B cell (primary cell): ENCODE results near the gene COA8. TPM values are rescaled to one million over a fixed set of nuclear protein-coding genes. Genes with fewer than 3 reads are reported as not detected.

Experiments
- ATAC-seq: fragments of 200-7000 bp; cut with Tn5 transposase; one replicate; pipeline ENCODE4 v1.10.0; 2021; ENCODE audit warnings: low read depth, mild to moderate bottlenecking, moderate number of reproducible peaks, moderate library complexity
- CTCF ChIA-PET: fragments of 350-600 bp; sonication (Branson Sonifier 250); formaldehyde crosslinking; loops from one replicate; lab custom pipeline; 2021; ENCODE audit warnings: antibody characterized with exemption, inconsistent platforms; lab: Charles Lee
- POLR2A ChIA-PET: fragments of 350-600 bp; sonication (Branson Sonifier 250); formaldehyde crosslinking; loops from one replicate; lab custom pipeline; 2021; ENCODE audit warnings: antibody characterized with exemption; lab: Charles Lee
- DNase-seq: peaks from one replicate; pipeline ENCODE4 v3.0.0; 2013
- H2AFZ ChIP-seq: 2 replicates; pipeline ENCODE4 v1.6.1; 2012; ENCODE audit warnings: mild to moderate bottlenecking, low read depth, low read length; ENCODE audit not compliant: insufficient read depth, poor library complexity, severe bottlenecking
- H3K27ac ChIP-seq, 2 donors: 1 replicate in 1 of 2; 2 replicates in 1 of 2; pipeline ENCODE4 v1.5.1; 2012 to 2013; ENCODE audit warnings: low read length in 2 of 2, mild to moderate bottlenecking in 2 of 2, moderate library complexity in 1 of 2
- H3K27me3 ChIP-seq, 4 experiments: fragments of 200-600 bp in 1 of 4; sonication (generic) in 1 of 4; replicated peaks in 1 of 4; 1 replicate in 2 of 4; 2 replicates in 2 of 4; pipeline versions ENCODE4 v1.6.1 to v1.7.0; 2013 to 2016; ENCODE audit warnings: low read length in 3 of 4, mild to moderate bottlenecking in 2 of 4, mixed read lengths in 1 of 4, moderate library complexity in 1 of 4; ENCODE audit not compliant: insufficient read depth in 4 of 4, control insufficient read depth in 3 of 4; ENCODE audit errors: control extremely low read depth in 1 of 4
- H3K36me3 ChIP-seq, 2 experiments: replicated peaks in 1 of 2; 1 replicate in 1 of 2; 2 replicates in 1 of 2; pipeline versions ENCODE4 v1.6.1 to v1.7.1; 2013; ENCODE audit warnings: low read length in 1 of 2; ENCODE audit not compliant: insufficient read depth in 2 of 2, control insufficient read depth in 1 of 2; ENCODE audit errors: control extremely low read depth in 1 of 2, extremely low read depth in 1 of 2
- H3K4me1 ChIP-seq, 2 donors: fragments of 200-600 bp in 1 of 2; sonication (generic) in 1 of 2; 1 replicate in 1 of 2; 2 replicates in 1 of 2; pipeline versions ENCODE4 v1.5.1 to v1.6.1; 2013 to 2017; ENCODE audit warnings: low read length in 2 of 2; ENCODE audit not compliant: control insufficient read depth in 2 of 2, insufficient read depth in 2 of 2
- H3K4me2 ChIP-seq: replicated peaks from 2 replicates; pipeline ENCODE3; 2012; ENCODE audit warnings: mild to moderate bottlenecking, low read depth, low read length; ENCODE audit not compliant: poor library complexity, severe bottlenecking
- H3K4me3 ChIP-seq, 5 experiments: fragments of 200-600 bp in 1 of 5; sonication (generic) in 1 of 5; 1 replicate in 3 of 5; 2 replicates in 2 of 5; pipeline versions ENCODE4 v1.5.1 to v1.7.0; 2011 to 2016; ENCODE audit warnings: low read length in 4 of 5, mild to moderate bottlenecking in 4 of 5, low read depth in 2 of 5, control low read depth in 1 of 5, moderate library complexity in 1 of 5; ENCODE audit not compliant: insufficient read depth in 1 of 5; ENCODE audit errors: control extremely low read depth in 1 of 5, extremely low read depth in 1 of 5
- H3K79me2 ChIP-seq: fragments of 200-600 bp; sonication (generic); one replicate; pipeline ENCODE4 v1.6.0; 2016; ENCODE audit warnings: low read length; ENCODE audit not compliant: control insufficient read depth, insufficient read depth
- H3K9ac ChIP-seq: fragments of 200-600 bp; sonication (generic); 2 replicates; pipeline ENCODE4 v1.6.1; 2017; ENCODE audit warnings: mild to moderate bottlenecking, low read length, moderate library complexity
- H3K9me3 ChIP-seq, 3 donors: one replicate each; pipeline versions ENCODE4 v1.6.1 to v1.7.1; 2013; ENCODE audit warnings: low read length in 2 of 3; ENCODE audit not compliant: control insufficient read depth in 2 of 3, insufficient read depth in 1 of 3; ENCODE audit errors: control extremely low read depth in 1 of 3
- H4K20me1 ChIP-seq: 2 replicates; pipeline ENCODE4 v1.6.0; 2012; ENCODE audit warnings: mild to moderate bottlenecking, low read length; ENCODE audit not compliant: insufficient read depth, control insufficient read depth, poor library complexity, severe bottlenecking
- H3K27ac Mint-ChIP-seq: one replicate; pipeline ENCODE4 v1.8.0; 2021; ENCODE audit warnings: mixed read lengths
- H3K27me3 Mint-ChIP-seq: one replicate; pipeline ENCODE4 v1.8.0; 2021; ENCODE audit warnings: mixed read lengths
- H3K4me1 Mint-ChIP-seq: one replicate; pipeline ENCODE4 v1.8.0; 2021; ENCODE audit warnings: mixed read lengths
- H3K4me3 Mint-ChIP-seq: one replicate; pipeline ENCODE4 v1.8.0; 2021; ENCODE audit warnings: mixed read lengths
- H3K9me3 Mint-ChIP-seq: one replicate; pipeline ENCODE4 v1.8.0; 2022; ENCODE audit warnings: mixed read lengths; ENCODE audit not compliant: insufficient read depth
- EZH2 ChIP-seq: IDR thresholded peaks from 2 replicates; pipeline ENCODE4 v1.6.1; 2012; ENCODE audit warnings: borderline replicate concordance, low read depth, mild to moderate bottlenecking, moderate library complexity, low read length; ENCODE audit not compliant: insufficient read depth, poor library complexity, severe bottlenecking
- WGBS: methylation state at CpG from one replicate; pipeline ENCODE4 v1.1.5; 2013; ENCODE audit warnings: missing lambda C conversion rate; ENCODE audit not compliant: insufficient coverage; 5-methylcytosine and 5-hydroxymethylcytosine counted together
- intact Hi-C: fragments of 100-400 bp; cut with micrococcal nuclease; formaldehyde crosslinking; loops from one replicate; pipeline ENCODE4 v1.10.0; 2022
- polyA plus RNA-seq: library from polyadenylated mRNA; depleted of rRNA; stranded (reverse); fragments of >200 nt; gene quantifications from 2 replicates; pipeline ENCODE4 v1.2.3, GENCODE V29; 2012
- total RNA-seq, 2 donors: library from RNA; stranded (reverse); fragments of 120-200 nt in 1 of 2; gene quantifications; 1 replicate in 1 of 2; 2 replicates in 1 of 2; pipeline versions ENCODE4 v1.2.3 to v1.2.4, GENCODE V29; 2013 to 2022
- TF ChIP-seq, protein P1 (sequence below): fragments of 200-600 bp; IDR thresholded peaks from one replicate; pipeline ENCODE4 v1.8.0; 2022; ENCODE audit warnings: antibody characterized with exemption, mild to moderate bottlenecking

The COA8 gene
- total and polyA plus RNA-seq, 2 donors (not counting 1 experiment from before 2014, with no cell fraction given): 7.5 to 24.9 TPM

DNA sequence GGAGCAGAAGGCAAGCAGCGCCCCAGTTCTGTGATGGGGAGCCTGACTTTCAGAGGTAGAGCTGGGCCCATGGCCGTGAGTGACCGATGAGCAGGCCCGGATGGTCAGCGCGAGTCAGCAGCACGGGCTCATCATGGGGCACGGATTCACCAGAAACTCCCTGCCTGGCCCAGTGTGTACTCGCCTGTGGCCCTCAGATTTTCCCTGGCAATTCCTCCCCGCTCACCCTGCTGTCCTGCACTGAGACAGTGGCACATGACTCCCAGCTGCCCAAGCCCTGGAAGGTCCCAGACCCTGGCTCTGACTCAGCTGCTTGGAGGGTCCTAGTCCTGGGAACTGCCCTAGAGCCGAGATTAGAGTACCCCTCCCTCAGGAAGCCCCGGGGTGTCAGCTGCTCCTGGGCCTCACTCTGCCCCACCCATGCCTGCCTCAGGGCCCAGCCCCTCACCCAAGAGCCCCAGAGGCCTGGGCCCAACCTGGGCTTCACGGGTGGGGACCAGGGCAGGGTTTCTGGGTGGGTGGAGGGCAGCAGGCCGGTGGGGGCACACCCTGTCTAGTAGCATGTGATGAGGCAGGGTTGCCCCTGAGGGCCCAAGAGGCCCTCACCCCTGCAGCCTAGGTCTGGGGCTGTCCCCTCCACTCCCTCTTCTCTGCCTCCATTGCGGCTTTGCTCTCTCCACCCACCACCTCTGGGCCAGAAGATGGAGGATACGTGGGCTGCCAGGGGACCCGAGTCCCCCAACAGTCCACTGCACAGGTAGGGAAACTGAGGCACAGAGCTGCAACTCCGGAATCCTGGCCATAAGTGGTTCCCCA, 25.4 kb upstream of the COA8 start:
- no peak overlapping the region for H3K9ac ChIP-seq
- no peak overlapping the region for H3K27ac Mint-ChIP-seq
- no peaks in the 10 kb centered on the region for H3K4me1 Mint-ChIP-seq
- H3K36me3 ChIP-seq: peaks cover 0 to 6% of the 10 kb centered on the region in 2 experiments
- H3K4me1 ChIP-seq: no peaks in the 10 kb centered on the region
- peaks cover 3% of the 10 kb centered on the region for H4K20me1 ChIP-seq
- no peak overlapping the region for H3K4me3 Mint-ChIP-seq
- no peaks in the 10 kb centered on the region for H3K9me3 ChIP-seq
- ATAC-seq: no peak
- TF ChIP-seq EZH2: no peak
- TF ChIP-seq, protein P1, sequence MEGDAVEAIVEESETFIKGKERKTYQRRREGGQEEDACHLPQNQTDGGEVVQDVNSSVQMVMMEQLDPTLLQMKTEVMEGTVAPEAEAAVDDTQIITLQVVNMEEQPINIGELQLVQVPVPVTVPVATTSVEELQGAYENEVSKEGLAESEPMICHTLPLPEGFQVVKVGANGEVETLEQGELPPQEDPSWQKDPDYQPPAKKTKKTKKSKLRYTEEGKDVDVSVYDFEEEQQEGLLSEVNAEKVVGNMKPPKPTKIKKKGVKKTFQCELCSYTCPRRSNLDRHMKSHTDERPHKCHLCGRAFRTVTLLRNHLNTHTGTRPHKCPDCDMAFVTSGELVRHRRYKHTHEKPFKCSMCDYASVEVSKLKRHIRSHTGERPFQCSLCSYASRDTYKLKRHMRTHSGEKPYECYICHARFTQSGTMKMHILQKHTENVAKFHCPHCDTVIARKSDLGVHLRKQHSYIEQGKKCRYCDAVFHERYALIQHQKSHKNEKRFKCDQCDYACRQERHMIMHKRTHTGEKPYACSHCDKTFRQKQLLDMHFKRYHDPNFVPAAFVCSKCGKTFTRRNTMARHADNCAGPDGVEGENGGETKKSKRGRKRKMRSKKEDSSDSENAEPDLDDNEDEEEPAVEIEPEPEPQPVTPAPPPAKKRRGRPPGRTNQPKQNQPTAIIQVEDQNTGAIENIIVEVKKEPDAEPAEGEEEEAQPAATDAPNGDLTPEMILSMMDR: no peak
- ChIA-PET CTCF (interaction anchor here (1.0 to 6.0 kb wide), 2 partner anchors 9 to 18 kb away, joined by 3 to 24 read pairs; no protein-coding TSS in a partner anchor), POLR2A (no interaction called here)
- 87% methylated on average over 14 of the region's 18 CpGs for WGBS
- no peaks in the 10 kb centered on the region for H3K27me3 Mint-ChIP-seq
- H2AFZ ChIP-seq: no peak overlapping the region
- no peaks in the 10 kb centered on the region for H3K9me3 Mint-ChIP-seq
- no peak overlapping the region for H3K4me3 ChIP-seq
- no peak overlapping the region for H3K27ac ChIP-seq
- DNase-seq: no peak
- intact Hi-C loops: no loop called here
- H3K79me2 ChIP-seq: no peaks in the 10 kb centered on the region
- H3K4me2 ChIP-seq: no peak overlapping the region
- peaks cover 0 to 5% (median 0%) of the 10 kb centered on the region in 4 experiments for H3K27me3 ChIP-seq
